ENCODE data around the gene PEAK1. TPM values are rescaled to one million over a fixed set of nuclear protein-coding genes. Genes with fewer than 3 reads are reported as not detected.

PEAK1 gene
- total RNA-seq, 1 experiment from 2014 or later = 58.7 TPM

DNA sequence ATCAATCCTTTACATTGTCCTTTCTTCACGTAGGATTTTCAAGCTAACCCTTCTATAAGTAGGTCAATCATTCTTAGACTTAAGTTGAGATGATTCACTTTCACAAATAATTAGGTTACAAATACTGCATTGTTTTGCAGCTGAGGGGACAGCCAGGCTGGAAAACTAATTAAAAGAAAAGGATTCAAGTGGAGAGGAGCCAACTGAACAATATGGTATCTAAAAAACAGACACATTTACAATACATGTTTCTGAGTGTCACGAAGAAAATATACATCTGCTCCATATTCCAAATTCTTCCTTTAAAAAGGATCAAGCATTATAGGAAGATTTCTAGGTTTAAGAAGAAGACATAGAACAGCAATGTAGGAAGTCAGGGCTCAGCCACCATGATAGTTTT is 70.2 kb downstream of the PEAK1 start:
- in situ Hi-C loops (cut with HindIII; ENCODE audit: low pct_unique_long_range_greater_than_20kb, low sequenced_read_pairs) (no loop called here), intact Hi-C loops (cut with micrococcal nuclease; ENCODE audit: unreplicated experiment) (no loop called here)
- ATAC-seq (no peak), DNase-seq (ENCODE audit: low read depth, low spot score) (no peak)
- BruUV-seq (replicated peaks) = no TSS peak
- ChIA-PET POLR2A (no interaction called here), CTCF (no interaction called here)
- H3K36me3 ChIP-seq (ENCODE audit: control insufficient read depth, insufficient read depth, low read length) = no peaks in the 10 kb centered on the region
- no peak overlapping the region for H3K4me3 ChIP-seq (ENCODE audit: low read depth in 2 of 2, low read length in 2 of 2)
- no peaks in the 10 kb centered on the region for H3K4me1 ChIP-seq (ENCODE audit: control insufficient read depth, insufficient read depth, low read length)
- no peaks in the 10 kb centered on the region for H3K27me3 ChIP-seq (ENCODE audit: control insufficient read depth, insufficient read depth, low read length)
- H3K27ac ChIP-seq (ENCODE audit: low read length) = no peak overlapping the region
- H3K9me3 ChIP-seq (ENCODE audit: control insufficient read depth, insufficient read depth, low read depth, low read length) = no peaks in the 10 kb centered on the region
- TF ChIP-seq TCF7L2 (IDR thresholded peaks at IDR 0.05; ENCODE audit: low read depth, low read length) (no peak), CTCF (IDR thresholded peaks at IDR 0.05) (no peak), SIN3A (IDR thresholded peaks at IDR 0.05; ENCODE audit: borderline replicate concordance, insufficient read depth, low read depth, low read length) (no peak), POLR2AphosphoS5 (IDR thresholded peaks at IDR 0.05; ENCODE audit: low read depth, low read length) (no peak), REST (IDR thresholded peaks at IDR 0.05; ENCODE audit: insufficient read depth in 1 of 2, low read depth in 2 of 2, low read length in 1 of 2) (no peak)

DNA sequence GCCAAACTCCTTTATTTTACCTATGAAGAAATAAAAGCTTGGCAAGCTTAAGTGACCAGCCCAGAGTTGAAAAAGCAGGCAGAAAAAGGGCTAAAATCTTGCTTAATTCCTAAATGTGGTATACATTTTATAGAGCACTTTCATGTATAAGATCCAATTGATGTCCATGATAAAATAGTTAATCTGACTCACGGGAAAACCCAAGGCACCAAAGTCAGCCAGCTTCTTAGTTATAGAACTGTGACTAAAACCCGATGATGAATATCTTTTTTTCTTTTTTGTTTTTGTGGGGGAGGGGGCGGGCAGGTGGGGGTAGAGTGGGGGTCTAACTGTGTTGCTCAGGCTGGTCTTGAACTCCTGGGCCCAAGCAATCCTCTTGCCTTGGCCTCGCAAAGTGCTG is 71.4 kb downstream of the PEAK1 start:
- in situ Hi-C loops (cut with HindIII; ENCODE audit: low pct_unique_long_range_greater_than_20kb, low sequenced_read_pairs) = no loop called here
- TF ChIP-seq POLR2AphosphoS5 (IDR thresholded peaks at IDR 0.05; ENCODE audit: low read depth, low read length) (no peak), TCF7L2 (IDR thresholded peaks at IDR 0.05; ENCODE audit: low read depth, low read length) (no peak), REST (IDR thresholded peaks at IDR 0.05; ENCODE audit: insufficient read depth in 1 of 2, low read depth in 2 of 2, low read length in 1 of 2) (no peak), CTCF (IDR thresholded peaks at IDR 0.05) (no peak)
- no peak for ATAC-seq

More for the DNA sequence above, 71.4 kb downstream of the PEAK1 start:
- intact Hi-C loops (cut with micrococcal nuclease; ENCODE audit: unreplicated experiment) = no loop called here
- no TSS peak for BruUV-seq (replicated peaks)
- DNase-seq (ENCODE audit: low read depth, low spot score) = no peak
- Histone ChIP-seq H3K27me3 (ENCODE audit: control insufficient read depth, insufficient read depth, low read length) (no peaks in the 10 kb centered on the region), H3K4me1 (ENCODE audit: control insufficient read depth, insufficient read depth, low read length) (no peaks in the 10 kb centered on the region), H3K27ac (ENCODE audit: low read length) (no peak overlapping the region), H3K36me3 (ENCODE audit: control insufficient read depth, insufficient read depth, low read length) (no peaks in the 10 kb centered on the region), H3K4me3 (ENCODE audit: low read depth in 2 of 2, low read length in 2 of 2) (no peak overlapping the region), H3K9me3 (ENCODE audit: control insufficient read depth, insufficient read depth, low read depth, low read length) (no peaks in the 10 kb centered on the region)
- ChIA-PET CTCF (no interaction called here), POLR2A (no interaction called here)
